CD4-positive, alpha-beta memory T cell (primary cell): Measurements from ENCODE around the gene NDUFA8. TPM values are rescaled to one million over a fixed set of nuclear protein-coding genes. Genes with fewer than 3 reads are reported as not detected.

Source experiments
- CTCF ChIA-PET: fragments of 350-600 bp; sonication (Branson Sonifier 250); formaldehyde crosslinking; loops from one replicate; lab custom pipeline; 2021; ENCODE audit warnings: inconsistent platforms; ENCODE audit not compliant: partially characterized antibody; lab: Charles Lee
- POLR2A ChIA-PET: fragments of 350-600 bp; sonication (Branson Sonifier 250); formaldehyde crosslinking; loops from one replicate; lab custom pipeline; 2021; ENCODE audit not compliant: partially characterized antibody; lab: Charles Lee
- DNase-seq, 5 donors: peaks; one replicate each; pipeline versions ENCODE4 v3.0.0 to v3.0.0-alpha.2; 2020 to 2022; ENCODE audit warnings: mixed read lengths in 1 of 5
- H3K27ac ChIP-seq: one replicate; pipeline ENCODE4 v1.7.0; 2013; ENCODE audit warnings: low read depth, low read length
- H3K27me3 ChIP-seq: 2 replicates; pipeline ENCODE4 v1.7.0; 2013; ENCODE audit warnings: mild to moderate bottlenecking, low read length, moderate library complexity; ENCODE audit not compliant: insufficient read depth
- H3K36me3 ChIP-seq: 2 replicates; pipeline ENCODE4 v1.7.0; 2013; ENCODE audit warnings: mild to moderate bottlenecking, low read length, moderate library complexity; ENCODE audit not compliant: insufficient read depth
- H3K4me1 ChIP-seq: 2 replicates; pipeline ENCODE4 v1.7.0; 2013; ENCODE audit warnings: mild to moderate bottlenecking, low read length, moderate library complexity; ENCODE audit not compliant: insufficient read depth
- H3K4me3 ChIP-seq, 2 donors: one replicate each; pipeline ENCODE4 v1.7.0; 2013; ENCODE audit warnings: low read length in 2 of 2, mild to moderate bottlenecking in 1 of 2
- H3K9me3 ChIP-seq, 2 donors: one replicate each; pipeline ENCODE4 v1.7.0; 2013; ENCODE audit warnings: low read length in 2 of 2, control low read depth in 1 of 2; ENCODE audit not compliant: control insufficient read depth in 1 of 2
- H3K27ac Mint-ChIP-seq, 7 donors: one replicate each; pipeline ENCODE4 v1.8.0; 2020 to 2021; ENCODE audit warnings: mixed read lengths in 7 of 7, mild to moderate bottlenecking in 6 of 7, inconsistent platforms in 3 of 7, moderate library complexity in 3 of 7
- H3K27me3 Mint-ChIP-seq, 2 donors: one replicate each; pipeline ENCODE4 v1.8.0; 2020 to 2021; ENCODE audit warnings: mixed read lengths in 2 of 2
- H3K36me3 Mint-ChIP-seq, 2 donors: one replicate each; pipeline ENCODE4 v1.8.0; 2020 to 2021; ENCODE audit warnings: mixed read lengths in 2 of 2, inconsistent platforms in 1 of 2, mild to moderate bottlenecking in 1 of 2
- H3K4me1 Mint-ChIP-seq, 4 donors: one replicate each; pipeline ENCODE4 v1.8.0; 2020 to 2021; ENCODE audit warnings: mixed read lengths in 4 of 4, mild to moderate bottlenecking in 1 of 4
- H3K4me3 Mint-ChIP-seq, 8 donors: one replicate each; pipeline ENCODE4 v1.8.0; 2020 to 2021; ENCODE audit warnings: mixed read lengths in 8 of 8, mild to moderate bottlenecking in 7 of 8, moderate library complexity in 6 of 8, inconsistent platforms in 3 of 8
- H3K9me3 Mint-ChIP-seq, 8 donors: one replicate each; pipeline ENCODE4 v1.8.0; 2020 to 2021; ENCODE audit warnings: mixed read lengths in 8 of 8, mild to moderate bottlenecking in 5 of 8, inconsistent platforms in 3 of 8, moderate library complexity in 1 of 8
- intact Hi-C: fragments of 100-400 bp; cut with micrococcal nuclease; formaldehyde crosslinking; loops from one replicate; pipeline ENCODE4 v1.15.1; 2023
- polyA plus RNA-seq, 2 donors: library from polyadenylated mRNA; unstranded; fragments of 300-500 nt; fragmentation: Illumina TruSeq; gene quantifications; one replicate each; pipeline ENCODE4 v1.2.3, GENCODE V29; 2021
- total RNA-seq, 2 experiments: library from RNA; stranded (reverse); gene quantifications; one replicate each; pipeline ENCODE4 v1.2.3, GENCODE V29; 2021

Gene NDUFA8
- total and polyA plus RNA-seq, 4 experiments from 2014 or later = 17.6 to 74.3 (median 45.0) TPM

- Histone ChIP-seq H3K36me3 (no peaks in the 10 kb centered on the region), H3K4me1 (peaks cover 7% of the 10 kb centered on the region), H3K27ac (no peak overlapping the region), H3K9me3 (no peaks in the 10 kb centered on the region), H3K27me3 (peaks cover 11% of the 10 kb centered on the region), H3K4me3 (no peak overlapping the region)
- H3K27ac Mint-ChIP-seq = no peak overlapping the region
- CTCF ChIA-PET = interaction anchor here (0.7 to 9.2 kb wide), 19 partner anchors 12 to 776 kb away, joined by 3 to 165 read pairs (median 5); partner anchors contain the start of genes MORN5 and NDUFA8
- no peaks in the 10 kb centered on the region for H3K9me3 Mint-ChIP-seq
- no peak overlapping the region for H3K4me3 Mint-ChIP-seq
- POLR2A ChIA-PET = no interaction called here
- peaks cover 20 to 24% of the 10 kb centered on the region in 2 donors for H3K27me3 Mint-ChIP-seq
- intact Hi-C loops = no loop called here
- H3K36me3 Mint-ChIP-seq = no peaks in the 10 kb centered on the region
- DNase-seq = no peak
- H3K4me1 Mint-ChIP-seq = peaks cover 11 to 23% (median 16%) of the 10 kb centered on the region in 4 donors
Observed at GRCh38 chr9:122122468-122122867, 37.1 kb downstream of the NDUFA8 start.

- no peak overlapping the region for H3K4me3 ChIP-seq
- intact Hi-C loops = no loop called here
- Mint-ChIP-seq H3K27me3 (peaks cover 18 to 21% of the 10 kb centered on the region in 2 donors), H3K4me3 (no peak overlapping the region), H3K27ac (no peak overlapping the region), H3K36me3 (no peaks in the 10 kb centered on the region), H3K4me1 (peaks cover 11 to 21% (median 16%) of the 10 kb centered on the region in 4 donors), H3K9me3 (no peaks in the 10 kb centered on the region)
- peaks cover 11% of the 10 kb centered on the region for H3K27me3 ChIP-seq
- peaks cover 7% of the 10 kb centered on the region for H3K4me1 ChIP-seq
- no peaks in the 10 kb centered on the region for H3K9me3 ChIP-seq
- no peak for DNase-seq
- H3K36me3 ChIP-seq = no peaks in the 10 kb centered on the region
- ChIA-PET CTCF (interaction anchor here (0.7 to 9.2 kb wide), 19 partner anchors 12 to 776 kb away, joined by 3 to 165 read pairs (median 4); no protein-coding TSS in a partner anchor), POLR2A (no interaction called here)
- no peak overlapping the region for H3K27ac ChIP-seq
Observed at GRCh38 chr9:122121931-122122330, 37.6 kb downstream of the NDUFA8 start.

- Mint-ChIP-seq H3K9me3 (no peaks in the 10 kb centered on the region), H3K27me3 (peaks cover 15 to 18% of the 10 kb centered on the region in 2 donors), H3K27ac (no peak overlapping the region), H3K4me1 (peaks cover 9 to 17% (median 12%) of the 10 kb centered on the region in 4 donors), H3K4me3 (no peak overlapping the region), H3K36me3 (no peaks in the 10 kb centered on the region)
- Histone ChIP-seq H3K4me1 (peaks cover 4% of the 10 kb centered on the region), H3K27me3 (peaks cover 10% of the 10 kb centered on the region), H3K36me3 (no peaks in the 10 kb centered on the region), H3K4me3 (no peak overlapping the region), H3K27ac (no peak overlapping the region), H3K9me3 (no peaks in the 10 kb centered on the region)
- POLR2A ChIA-PET = no interaction called here
- no peak for DNase-seq
- CTCF ChIA-PET = interaction anchor here (0.8 to 9.2 kb wide), 11 partner anchors 11 to 264 kb away, joined by 3 to 165 read pairs (median 5); no protein-coding TSS in a partner anchor
- intact Hi-C loops = no loop called here
Observed at GRCh38 chr9:122121391-122121790, 38.2 kb downstream of the NDUFA8 start.

DNA sequence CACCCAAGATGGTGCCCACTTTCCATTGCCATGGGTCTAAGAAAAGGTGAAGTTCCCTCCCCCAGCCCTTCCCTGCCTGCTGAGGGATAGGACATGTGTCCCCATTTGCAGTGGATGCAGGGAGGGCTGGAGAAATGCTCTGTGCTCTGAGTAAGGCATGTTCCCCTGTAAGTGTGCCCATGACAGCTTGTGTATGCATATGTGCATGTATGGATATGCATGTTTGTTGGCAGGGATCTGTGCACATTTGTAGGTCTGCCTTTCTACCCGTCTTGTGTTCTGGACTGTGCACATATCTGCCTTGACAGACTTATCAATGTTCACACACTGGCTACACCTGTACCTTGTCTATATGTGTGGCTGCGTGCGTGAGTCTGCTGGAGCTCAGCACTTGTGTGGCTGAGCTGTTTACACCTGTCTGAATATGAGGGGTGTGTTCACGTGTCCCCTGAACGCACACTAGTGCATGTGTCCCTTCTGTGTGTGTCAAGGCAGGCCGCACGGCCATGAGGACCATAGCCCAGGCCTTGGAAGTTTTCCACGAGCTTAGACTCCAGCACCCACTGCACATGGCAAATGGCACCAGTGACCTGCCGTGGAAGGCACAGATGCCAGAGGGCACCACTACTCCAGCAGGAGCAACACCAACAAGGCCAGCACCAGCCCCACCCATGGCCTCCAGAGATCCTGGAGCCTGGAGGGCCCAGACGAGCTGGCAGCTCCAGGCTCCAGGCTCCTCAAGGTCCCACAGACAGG is 39.1 kb downstream of the NDUFA8 start:
- intact Hi-C loops = no loop called here
- H3K27me3 Mint-ChIP-seq = peaks cover 8 to 12% of the 10 kb centered on the region in 2 donors
- Histone ChIP-seq H3K27me3 (peaks cover 2% of the 10 kb centered on the region), H3K9me3 (no peaks in the 10 kb centered on the region), H3K4me1 (no peaks in the 10 kb centered on the region), H3K4me3 (no peak overlapping the region), H3K27ac (no peak overlapping the region), H3K36me3 (no peaks in the 10 kb centered on the region)
- peaks cover 4 to 10% (median 7%) of the 10 kb centered on the region in 4 donors for H3K4me1 Mint-ChIP-seq
- H3K27ac Mint-ChIP-seq = no peak overlapping the region
- ChIA-PET CTCF (interaction anchor here (1.0 to 9.2 kb wide), 5 partner anchors 13 to 264 kb away, joined by 3 to 165 read pairs (median 6); no protein-coding TSS in a partner anchor), POLR2A (no interaction called here)
- no peaks in the 10 kb centered on the region for H3K36me3 Mint-ChIP-seq
- no peak for DNase-seq
- H3K4me3 Mint-ChIP-seq = no peak overlapping the region
- H3K9me3 Mint-ChIP-seq = no peaks in the 10 kb centered on the region

- ChIA-PET CTCF (interaction anchor here (1.0 to 9.2 kb wide), 4 partner anchors 23 to 264 kb away, joined by 3 to 165 read pairs (median 83); no protein-coding TSS in a partner anchor), POLR2A (no interaction called here)
- H3K36me3 ChIP-seq = no peaks in the 10 kb centered on the region
- intact Hi-C loops = no loop called here
- no peaks in the 10 kb centered on the region for H3K36me3 Mint-ChIP-seq
- no peak overlapping the region for H3K27ac ChIP-seq
- peaks cover 4 to 5% of the 10 kb centered on the region in 2 donors for H3K27me3 Mint-ChIP-seq
- H3K4me3 ChIP-seq = no peak overlapping the region
- H3K27me3 ChIP-seq = no peaks in the 10 kb centered on the region
- H3K4me1 Mint-ChIP-seq = peaks cover 0 to 4% (median 3%) of the 10 kb centered on the region in 4 donors
- no peak overlapping the region for H3K4me3 Mint-ChIP-seq
- peaks cover 0 to 1% (median 0%) of the 10 kb centered on the region in 8 donors for H3K9me3 Mint-ChIP-seq
- H3K9me3 ChIP-seq = no peaks in the 10 kb centered on the region
- H3K27ac Mint-ChIP-seq = no peak overlapping the region
- H3K4me1 ChIP-seq = no peaks in the 10 kb centered on the region
- DNase-seq = no peak
Observed at GRCh38 chr9:122119721-122120120, 39.9 kb downstream of the NDUFA8 start.

- peaks cover 0 to 4% (median 2%) of the 10 kb centered on the region in 4 donors for H3K4me1 Mint-ChIP-seq
- intact Hi-C loops = no loop called here
- peaks cover 2 to 3% of the 10 kb centered on the region in 2 donors for H3K27me3 Mint-ChIP-seq
- H3K27ac Mint-ChIP-seq = no peak overlapping the region
- peaks cover 0 to 1% (median 0%) of the 10 kb centered on the region in 8 donors for H3K9me3 Mint-ChIP-seq
- POLR2A ChIA-PET = no interaction called here
- no peak overlapping the region for H3K4me3 Mint-ChIP-seq
- CTCF ChIA-PET = interaction anchor here (7.5 to 9.2 kb wide), 2 partner anchors 22 to 233 kb away, joined by 160 to 165 read pairs; no protein-coding TSS in a partner anchor
- Histone ChIP-seq H3K27ac (no peak overlapping the region), H3K4me1 (no peaks in the 10 kb centered on the region), H3K9me3 (no peaks in the 10 kb centered on the region), H3K36me3 (no peaks in the 10 kb centered on the region), H3K4me3 (no peak overlapping the region), H3K27me3 (no peaks in the 10 kb centered on the region)
- H3K36me3 Mint-ChIP-seq = no peaks in the 10 kb centered on the region
- no peak for DNase-seq
Observed at GRCh38 chr9:122119166-122119521, 40.4 kb downstream of the NDUFA8 start.
